Gastroesophageal sphincter (tissue), 4 donors: ENCODE measurements around the gene AQP4. TPM values are rescaled to one million over a fixed set of nuclear protein-coding genes. Genes with fewer than 3 reads are reported as not detected.

ENCODE experiments used
- ATAC-seq: fragments of 150-250 bp; one replicate; pipeline ENCODE4 v1.9.1; 2016; ENCODE audit warnings: mild to moderate bottlenecking, moderate library complexity
- H3K27ac ChIP-seq, 4 donors: fragments of 200-600 bp; sonication (generic) in 3 of 4; 1 replicate in 3 of 4; 2 replicates in 1 of 4; pipeline ENCODE4 v1.5.1; 2016 to 2019
- H3K27me3 ChIP-seq: fragments of 200-600 bp; sonication (generic); one replicate; pipeline ENCODE4 v1.5.1; 2019
- H3K36me3 ChIP-seq, 2 donors: fragments of 200-600 bp; sonication (generic); one replicate each; pipeline ENCODE4 v1.5.1; 2019; ENCODE audit warnings: control low read depth in 1 of 2
- H3K4me1 ChIP-seq, 3 donors: fragments of 200-600 bp; sonication (generic); 1 replicate in 2 of 3; 2 replicates in 1 of 3; pipeline ENCODE4 v1.5.1; 2016 to 2019; ENCODE audit warnings: control low read depth in 2 of 3
- H3K4me3 ChIP-seq, 2 donors: fragments of 200-600 bp; sonication (generic); one replicate each; pipeline ENCODE4 v1.5.1; 2019; ENCODE audit warnings: mild to moderate bottlenecking in 1 of 2, moderate library complexity in 1 of 2
- H3K9me3 ChIP-seq, 3 donors: fragments of 200-600 bp; sonication (generic); one replicate each; pipeline ENCODE4 v1.5.1; 2017 to 2019; ENCODE audit warnings: control low read depth in 2 of 3
- EP300 ChIP-seq: sonication (generic); formaldehyde crosslinking; IDR thresholded peaks from one replicate; pipeline ENCODE4 v1.6.1; 2017; ENCODE audit warnings: antibody characterized with exemption, mild to moderate bottlenecking
- POLR2A ChIP-seq, 2 donors: fragments of 450-650 bp; IDR thresholded peaks; one replicate each; pipeline ENCODE4 v1.6.1; 2017; ENCODE audit warnings: antibody characterized with exemption in 2 of 2, mild to moderate bottlenecking in 2 of 2, moderate library complexity in 1 of 2
- POLR2AphosphoS5 ChIP-seq: sonication (generic); formaldehyde crosslinking; IDR thresholded peaks from one replicate; pipeline ENCODE4 v1.6.1; 2017; ENCODE audit warnings: antibody characterized with exemption
- WGBS, 2 donors: methylation state at CpG; one replicate each; pipeline ENCODE4 v1.1.5; 2018; ENCODE audit warnings: low coverage in 1 of 2; 5-methylcytosine and 5-hydroxymethylcytosine counted together
- total RNA-seq, 4 donors: library from RNA; depleted of rRNA; stranded (reverse); fragments of >200 nt; gene quantifications; one replicate each; pipeline ENCODE4 v1.1.0, GENCODE V29; 2016
- TF ChIP-seq, protein P1 (sequence below), 4 experiments: fragments of 200-600 bp in 2 of 4; fragments of 450-650 bp in 2 of 4; sonication (generic) in 1 of 4; IDR thresholded peaks; one replicate each; pipeline ENCODE4 v1.5.1; 2017 to 2019; ENCODE audit warnings: antibody characterized with exemption in 4 of 4, mild to moderate bottlenecking in 2 of 4, moderate library complexity in 2 of 4

Gene AQP4
- total RNA-seq, 4 donors from 2014 or later: 0.12 to 36.1 (median 0.89) TPM; not detected in 1

DNA sequence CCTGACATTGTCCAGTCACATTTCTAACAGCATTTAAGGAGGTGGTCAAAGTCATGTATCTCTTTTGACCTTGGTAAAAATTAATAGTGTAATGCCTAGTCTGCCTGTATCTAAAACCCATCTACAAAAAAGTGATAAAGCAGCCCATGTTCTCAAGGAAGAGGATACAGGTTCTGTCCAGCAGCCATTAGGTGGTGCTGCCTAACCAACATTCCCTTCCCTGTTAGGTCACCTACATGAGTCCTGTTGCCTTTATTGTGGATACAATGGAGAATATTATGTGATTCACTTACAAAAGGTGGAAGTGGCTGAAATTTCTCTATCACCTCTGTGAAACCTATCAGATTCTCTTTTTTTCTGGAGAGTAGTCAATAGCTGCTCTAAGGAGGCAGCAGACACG lies 52.5 kb downstream of the AQP4 start:
- WGBS, 2 donors: 73 to 78% methylated on average over 1 of the region's 1 CpG
- H3K36me3 ChIP-seq: no peaks in the 10 kb centered on the region
- TF ChIP-seq, protein P1, sequence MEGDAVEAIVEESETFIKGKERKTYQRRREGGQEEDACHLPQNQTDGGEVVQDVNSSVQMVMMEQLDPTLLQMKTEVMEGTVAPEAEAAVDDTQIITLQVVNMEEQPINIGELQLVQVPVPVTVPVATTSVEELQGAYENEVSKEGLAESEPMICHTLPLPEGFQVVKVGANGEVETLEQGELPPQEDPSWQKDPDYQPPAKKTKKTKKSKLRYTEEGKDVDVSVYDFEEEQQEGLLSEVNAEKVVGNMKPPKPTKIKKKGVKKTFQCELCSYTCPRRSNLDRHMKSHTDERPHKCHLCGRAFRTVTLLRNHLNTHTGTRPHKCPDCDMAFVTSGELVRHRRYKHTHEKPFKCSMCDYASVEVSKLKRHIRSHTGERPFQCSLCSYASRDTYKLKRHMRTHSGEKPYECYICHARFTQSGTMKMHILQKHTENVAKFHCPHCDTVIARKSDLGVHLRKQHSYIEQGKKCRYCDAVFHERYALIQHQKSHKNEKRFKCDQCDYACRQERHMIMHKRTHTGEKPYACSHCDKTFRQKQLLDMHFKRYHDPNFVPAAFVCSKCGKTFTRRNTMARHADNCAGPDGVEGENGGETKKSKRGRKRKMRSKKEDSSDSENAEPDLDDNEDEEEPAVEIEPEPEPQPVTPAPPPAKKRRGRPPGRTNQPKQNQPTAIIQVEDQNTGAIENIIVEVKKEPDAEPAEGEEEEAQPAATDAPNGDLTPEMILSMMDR (IDR thresholded peaks at IDR 0.05): peak in 2 of 4 experiments; percentile 30 to 57
- no peak for TF ChIP-seq EP300
- TF ChIP-seq POLR2AphosphoS5: no peak
- no peak overlapping the region for H3K4me3 ChIP-seq
- peaks cover 0 to 13% (median 0%) of the 10 kb centered on the region in 3 donors for H3K9me3 ChIP-seq
- no peak overlapping the region for H3K27ac ChIP-seq
- peaks cover 4% of the 10 kb centered on the region for H3K27me3 ChIP-seq
- ATAC-seq: peak; percentile 31
- no peaks in the 10 kb centered on the region for H3K4me1 ChIP-seq

DNA sequence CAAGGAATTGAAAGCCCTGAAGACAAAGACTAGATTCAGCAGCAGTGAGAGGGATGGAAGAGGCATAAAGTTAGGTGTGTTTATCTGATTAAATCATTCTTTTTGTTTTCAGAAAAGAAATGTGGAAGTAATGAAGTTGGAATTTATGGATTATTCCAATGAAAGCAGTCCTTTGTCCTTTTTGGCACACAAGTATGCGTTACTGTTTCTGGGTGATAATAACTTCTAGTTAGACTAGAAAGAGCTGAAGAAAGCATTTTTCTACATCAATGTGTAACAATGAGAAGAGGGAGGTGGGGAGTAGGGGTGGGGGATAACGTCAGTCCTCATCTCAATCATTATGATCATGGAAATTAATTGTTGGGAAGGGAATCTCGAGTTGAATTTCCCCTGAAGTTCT lies 53.0 kb downstream of the AQP4 start:
- 62 to 64% methylated on average over 3 of the region's 3 CpGs for WGBS, 2 donors
- ATAC-seq: no peak
- H3K36me3 ChIP-seq: no peaks in the 10 kb centered on the region
- peaks cover 4% of the 10 kb centered on the region for H3K27me3 ChIP-seq
- H3K4me1 ChIP-seq: no peaks in the 10 kb centered on the region
- no peak overlapping the region for H3K4me3 ChIP-seq
- H3K27ac ChIP-seq: no peak overlapping the region
- TF ChIP-seq EP300 (no peak), POLR2A (IDR thresholded peaks at IDR 0.05) (no peak), POLR2AphosphoS5 (no peak)
- TF ChIP-seq, protein P1 (IDR thresholded peaks at IDR 0.05): no peak
- peaks cover 0 to 8% (median 0%) of the 10 kb centered on the region in 3 donors for H3K9me3 ChIP-seq

DNA sequence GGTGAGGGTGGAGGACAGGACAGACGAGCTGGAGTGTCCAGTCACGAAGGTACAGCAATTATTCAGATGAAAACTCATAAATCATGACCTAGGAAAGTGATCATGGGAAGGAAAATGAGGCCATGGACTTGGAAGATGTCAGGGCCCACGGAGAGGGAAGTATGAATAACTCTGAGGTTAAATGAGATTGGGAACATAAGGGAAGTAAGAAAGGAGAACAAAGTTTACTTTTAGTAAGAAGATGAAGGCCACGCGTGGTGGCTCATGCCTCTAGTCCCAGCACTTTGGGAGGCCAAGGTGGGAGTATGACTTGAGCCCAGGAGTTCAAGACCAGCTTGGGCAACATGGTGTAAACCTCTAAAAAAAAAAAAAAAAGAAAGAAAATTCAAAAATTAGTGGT lies 56.2 kb downstream of the AQP4 start:
- H3K9me3 ChIP-seq: no peaks in the 10 kb centered on the region
- no peak overlapping the region for H3K27ac ChIP-seq
- 74% methylated on average over 5 of the region's 5 CpGs; no CpG with 5 or more reads in 1 of the 2 donors for WGBS, 2 donors
- no peak overlapping the region for H3K4me3 ChIP-seq
- peaks cover 4% of the 10 kb centered on the region for H3K27me3 ChIP-seq
- TF ChIP-seq, protein P1 (IDR thresholded peaks at IDR 0.05): no peak
- TF ChIP-seq POLR2AphosphoS5: no peak
- no peak for TF ChIP-seq POLR2A (IDR thresholded peaks at IDR 0.05)
- TF ChIP-seq EP300: no peak
- no peak for ATAC-seq
- H3K4me1 ChIP-seq: no peaks in the 10 kb centered on the region
- H3K36me3 ChIP-seq: no peaks in the 10 kb centered on the region

DNA sequence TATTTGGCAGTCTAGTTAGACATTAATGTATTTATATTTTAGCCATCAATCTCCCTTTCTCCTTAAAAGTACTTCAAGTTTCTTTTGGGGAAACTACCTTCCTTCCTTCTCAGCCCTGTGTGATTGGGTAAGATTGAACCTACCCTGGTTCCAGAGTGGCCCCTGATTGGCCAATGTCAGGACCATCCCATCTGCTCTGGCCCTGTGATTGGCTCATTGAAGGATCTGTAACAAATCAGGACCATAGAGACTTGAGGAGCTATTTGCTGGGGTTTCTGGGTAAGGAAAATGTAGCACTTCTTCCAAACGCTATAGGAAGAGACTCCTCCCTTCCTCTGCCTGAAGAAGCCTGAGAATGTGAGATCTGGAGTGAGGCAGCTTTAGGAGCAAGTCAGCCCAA lies 59.3 kb downstream of the AQP4 start:
- Histone ChIP-seq H3K27ac (no peak overlapping the region), H3K4me3 (no peak overlapping the region), H3K36me3 (no peaks in the 10 kb centered on the region), H3K27me3 (no peaks in the 10 kb centered on the region), H3K9me3 (no peaks in the 10 kb centered on the region), H3K4me1 (no peaks in the 10 kb centered on the region)
- ATAC-seq: no peak
- TF ChIP-seq POLR2A (IDR thresholded peaks at IDR 0.05): no peak
- TF ChIP-seq, protein P1 (IDR thresholded peaks at IDR 0.05): no peak
- TF ChIP-seq EP300: no peak
- no peak for TF ChIP-seq POLR2AphosphoS5
- whole genome bisulfite sequencing, 2 donors: 43% methylated on average over 1 of the region's 1 CpG; no CpG with 5 or more reads in 1 of the 2 donors

- Histone ChIP-seq H3K27ac (no peak overlapping the region), H3K27me3 (no peaks in the 10 kb centered on the region), H3K36me3 (no peaks in the 10 kb centered on the region), H3K4me3 (no peak overlapping the region), H3K9me3 (peaks cover 0 to 3% (median 0%) of the 10 kb centered on the region in 3 donors), H3K4me1 (no peaks in the 10 kb centered on the region)
- WGBS, 2 donors: 8 to 33% methylated on average over 1 of the region's 1 CpG
- ATAC-seq: no peak
- TF ChIP-seq EP300: no peak
- TF ChIP-seq, protein P1 (IDR thresholded peaks at IDR 0.05): peak in 1 of 4 experiments; percentile 42
These were observed 61.0 kb downstream of the AQP4 start for GRCh38 chr18:26804519-26804918.
